Muscle of back (tissue), 13 donors: Measurements from ENCODE around the gene RRAS. TPM values are rescaled to one million over a fixed set of nuclear protein-coding genes. Genes with fewer than 3 reads are reported as not detected.

Experiments
- DNase-seq, 3 donors: peaks; one replicate each; pipeline versions ENCODE4 v3.0.0 to v3.0.0-alpha.2; 2013
- long read RNA-seq, 9 donors: transcript quantifications; one replicate each; lab custom pipeline, GENCODE V29; 2026
- polyA plus RNA-seq, 10 donors: library from polyadenylated mRNA; unstranded; fragments of 120-200 nt; gene quantifications; one replicate each; pipeline ENCODE4 v1.2.1, GENCODE V29; 2013; ENCODE audit not compliant: insufficient read length in 10 of 10

RRAS gene
- 10 to 100 TPM; 24.2 to 35.5 (median 30.9) TPM for polyA plus RNA-seq
- long read RNA-seq, donor 1, transcript RRAS-201 (6 exons, 1,044 nt) = major isoform, 19 of 19 reads
- long read RNA-seq, donor 1, partial matches to known transcripts = 0 of 19 reads
- long read RNA-seq, donor 1, other reads (novel, unspliced or antisense) = 0 of 19 reads
- long read RNA-seq, donor 2, transcript RRAS-201 (6 exons, 1,044 nt) = major isoform, 11 of 11 reads
- long read RNA-seq, donor 2, partial matches to known transcripts = 0 of 11 reads
- long read RNA-seq, donor 2, other reads (novel, unspliced or antisense) = 0 of 11 reads
- long read RNA-seq, donor 3 = 0 reads
- long read RNA-seq, donor 4, transcript RRAS-201 (6 exons, 1,044 nt) = major isoform, 19 of 45 reads
- long read RNA-seq, donor 4, partial matches to known transcripts = 26 of 45 reads
- long read RNA-seq, donor 4, other reads (novel, unspliced or antisense) = 0 of 45 reads
- long read RNA-seq, donor 5, transcript RRAS-201 (6 exons, 1,044 nt) = major isoform, 22 of 22 reads
- long read RNA-seq, donor 5, partial matches to known transcripts = 0 of 22 reads
- long read RNA-seq, donor 5, other reads (novel, unspliced or antisense) = 0 of 22 reads
- long read RNA-seq, donor 6, transcript RRAS-201 (6 exons, 1,044 nt) = major isoform, 29 of 29 reads
- long read RNA-seq, donor 6, partial matches to known transcripts = 0 of 29 reads
- long read RNA-seq, donor 6, other reads (novel, unspliced or antisense) = 0 of 29 reads
- long read RNA-seq, donor 7, transcript RRAS-201 (6 exons, 1,044 nt) = major isoform, 10 of 10 reads
- long read RNA-seq, donor 7, partial matches to known transcripts = 0 of 10 reads
- long read RNA-seq, donor 7, other reads (novel, unspliced or antisense) = 0 of 10 reads
- long read RNA-seq, donor 8, transcript RRAS-201 (6 exons, 1,044 nt) = major isoform, 13 of 13 reads
- long read RNA-seq, donor 8, partial matches to known transcripts = 0 of 13 reads
- long read RNA-seq, donor 8, other reads (novel, unspliced or antisense) = 0 of 13 reads
- long read RNA-seq, donor 9, transcript RRAS-201 (6 exons, 1,044 nt) = major isoform, 7 of 7 reads
- long read RNA-seq, donor 9, partial matches to known transcripts = 0 of 7 reads
- long read RNA-seq, donor 9, other reads (novel, unspliced or antisense) = 0 of 7 reads

DNA sequence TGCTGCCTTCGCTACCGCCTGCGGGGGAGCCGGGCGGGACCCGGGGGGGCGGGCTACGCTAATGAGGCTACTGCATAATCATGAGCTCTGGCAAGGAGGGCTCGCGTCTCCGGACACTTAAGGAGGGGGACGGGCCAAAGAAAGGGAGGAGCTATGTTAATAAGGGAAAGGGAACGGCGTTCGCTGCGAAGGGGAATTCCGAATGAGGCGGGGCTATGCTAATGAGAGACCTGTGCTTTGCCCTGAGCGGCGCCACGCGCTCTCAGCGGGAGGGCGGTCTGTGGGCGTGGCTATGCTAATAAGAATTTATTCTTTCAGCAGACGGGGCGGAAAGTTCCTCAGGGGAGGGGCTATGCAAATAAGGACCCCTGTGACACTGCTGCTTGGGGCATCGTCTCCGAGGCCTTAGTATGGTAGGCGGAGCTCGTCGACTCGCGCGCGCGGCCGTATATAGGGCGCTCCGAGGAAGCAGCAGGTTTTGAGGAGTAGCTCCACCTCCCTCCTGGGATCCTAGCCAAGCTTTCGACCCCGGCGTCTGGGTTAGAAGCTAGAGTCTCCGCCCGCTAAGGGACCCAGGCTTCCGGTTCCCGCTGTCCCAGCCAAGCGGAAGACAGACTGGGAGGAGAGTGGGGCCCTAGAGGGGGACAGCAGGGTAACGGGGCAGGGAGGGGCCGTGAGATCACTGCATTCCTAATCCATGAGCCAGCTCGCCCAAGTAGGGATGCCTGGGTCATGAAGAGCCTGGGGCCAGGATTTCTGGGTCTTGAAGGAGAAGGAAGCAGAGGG lies at the start of gene RRAS:
Gene RRAS (minus strand): TSS at position 31 of the 786 bp plus-strand sequence. CDS start 45 bp downstream, outside the sequence.
- peak; percentile 100 for DNase-seq

GRCh38 chr19:49689133-49690078 lies 49.5 kb upstream of the RRAS start, which contains the start of gene ADM5:
Gene ADM5 (plus strand): TSS chr19:49689594. CDS start chr19:49689838, 244 bp downstream.
- DNase-seq = peak in 1 of 3 donors; percentile 53

DNA sequence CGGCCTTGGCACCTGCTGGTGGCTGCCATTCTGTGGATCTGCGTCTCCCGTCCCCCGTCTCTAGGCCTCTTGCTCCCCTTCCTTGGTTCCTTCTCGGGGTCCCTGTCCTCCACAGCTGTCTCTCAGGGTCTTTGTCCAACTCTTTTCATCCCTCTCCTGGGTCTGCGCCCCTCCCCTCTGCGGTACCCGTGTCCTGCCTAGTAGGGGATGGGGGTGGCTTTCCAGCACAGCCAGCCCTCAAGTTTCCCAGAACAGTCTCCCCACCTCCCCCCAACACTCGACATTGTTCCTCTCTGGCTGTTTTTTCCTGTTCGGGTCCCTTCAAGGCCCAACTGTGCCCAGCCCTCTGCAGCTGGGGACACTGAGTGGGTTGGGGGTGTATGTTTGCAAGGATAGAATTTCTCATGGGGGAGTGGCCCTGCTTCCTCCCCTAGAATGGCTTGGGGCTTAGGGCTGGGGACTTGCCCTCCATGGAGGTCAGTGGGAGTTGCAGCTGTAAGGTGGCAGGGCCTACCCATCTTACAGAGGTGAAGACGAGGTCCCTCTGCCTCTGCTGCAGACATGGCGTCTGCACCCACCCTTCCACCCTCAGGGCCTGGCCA lies 48.7 kb upstream of the RRAS start:
- no peak for DNase-seq

DNA sequence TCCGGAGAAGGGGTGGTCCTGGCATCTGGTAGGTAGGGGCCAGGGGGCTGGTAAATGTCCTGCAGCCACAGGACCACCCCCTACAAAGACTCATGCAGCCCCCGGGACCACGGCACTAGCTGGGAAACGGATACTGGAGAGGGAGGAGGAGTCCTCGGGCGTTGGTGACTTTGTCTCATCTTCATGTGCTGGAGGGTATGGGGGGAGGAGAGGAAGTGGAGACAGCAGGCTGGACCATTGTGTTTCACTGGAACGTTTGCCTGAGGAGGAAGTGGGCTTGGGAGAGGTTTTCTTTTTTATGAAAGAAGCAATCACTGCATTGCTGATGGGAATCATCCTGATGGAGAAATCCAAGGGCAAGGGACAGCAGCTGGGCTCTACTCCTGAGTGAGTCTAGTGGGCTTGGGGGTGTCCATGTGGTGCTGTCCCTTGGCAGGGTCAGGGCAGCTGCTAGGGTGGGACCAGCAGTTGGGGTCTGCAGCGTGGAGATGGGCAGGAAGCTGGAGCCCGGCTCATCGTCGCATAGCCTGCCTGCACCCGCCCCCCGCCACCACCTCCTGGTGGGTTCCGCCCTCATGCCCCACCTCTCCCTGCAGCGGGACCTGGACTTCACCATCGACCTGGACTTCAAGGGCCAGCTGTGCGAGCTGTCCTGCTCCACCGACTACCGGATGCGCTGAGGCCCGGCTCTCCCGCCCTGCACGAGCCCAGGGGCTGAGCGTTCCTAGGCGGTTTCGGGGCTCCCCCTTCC lies 47.8 kb upstream of the RRAS start:
- peak in 1 of 3 donors; percentile 45 for DNase-seq

DNA sequence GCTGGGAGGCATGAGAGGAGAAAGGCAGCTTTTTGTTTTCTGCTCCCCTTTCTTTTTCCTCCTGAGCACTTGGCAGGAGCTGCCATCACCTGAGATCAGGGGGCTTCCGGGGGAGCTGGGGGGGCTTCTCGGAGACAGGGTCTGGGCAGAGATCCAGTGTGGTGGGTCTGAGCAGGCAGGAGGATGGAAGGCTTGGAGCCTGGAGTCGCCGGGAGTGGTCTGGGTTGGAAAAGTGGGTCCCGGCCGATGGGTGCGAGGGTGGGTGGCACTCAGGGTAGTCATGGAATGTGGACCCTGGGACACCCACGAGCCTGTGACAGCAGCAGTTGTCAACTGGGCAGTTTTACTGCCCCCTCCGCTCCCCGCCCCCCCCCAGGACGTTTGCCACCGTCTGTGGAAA lies 47.2 kb upstream of the RRAS start:
- no peak for DNase-seq

DNA sequence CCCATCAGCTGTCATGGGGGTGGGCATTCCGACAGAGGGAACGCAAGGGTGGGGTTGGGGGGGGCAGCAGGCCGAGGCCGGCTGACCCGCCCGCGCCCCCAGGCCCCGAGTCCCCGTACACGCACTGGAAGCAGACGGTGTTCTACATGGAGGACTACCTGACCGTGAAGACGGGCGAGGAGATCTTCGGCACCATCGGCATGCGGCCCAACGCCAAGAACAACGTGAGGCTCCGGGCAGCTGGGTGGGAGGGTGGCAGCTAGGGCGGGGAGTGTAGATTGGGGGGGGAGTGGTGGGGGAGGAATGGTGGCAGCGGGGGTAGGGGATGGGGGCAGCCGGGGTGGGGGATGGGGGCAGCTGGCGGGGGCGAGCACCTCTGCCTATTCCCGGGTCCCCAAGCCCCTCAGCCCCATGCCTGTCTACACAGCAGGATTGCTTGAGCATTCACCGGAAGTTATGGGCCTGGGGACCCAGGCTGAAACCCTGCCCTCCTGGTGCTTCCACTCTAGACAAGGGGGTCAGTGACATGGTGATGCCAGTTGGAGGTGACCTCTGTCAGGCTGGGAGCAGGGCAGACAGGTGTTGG lies 46.7 kb upstream of the RRAS start:
- no peak for DNase-seq

DNA sequence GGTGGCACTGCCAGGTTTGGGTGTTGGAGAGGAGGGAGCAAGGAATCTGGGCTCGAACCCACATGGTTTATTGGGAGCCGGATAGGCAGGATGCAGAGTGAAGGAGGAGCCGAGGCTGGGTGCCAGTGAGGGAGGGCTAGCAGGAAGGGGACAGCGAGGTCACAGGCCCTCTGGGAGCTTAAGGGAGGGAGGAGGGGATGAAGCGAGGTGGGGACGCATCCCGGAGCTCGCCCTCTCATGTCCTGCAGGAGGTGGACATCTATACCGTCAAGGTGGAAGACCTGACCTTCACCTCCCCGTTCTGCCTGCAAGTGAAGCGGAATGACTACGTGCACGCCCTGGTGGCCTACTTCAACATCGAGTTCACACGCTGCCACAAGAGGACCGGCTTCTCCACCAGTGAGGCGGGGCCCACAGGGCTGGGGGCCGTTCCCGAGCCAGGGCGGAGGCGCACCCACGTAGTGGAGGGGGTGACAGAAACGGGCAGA lies 45.9 kb upstream of the RRAS start:
- DNase-seq = no peak

DNA sequence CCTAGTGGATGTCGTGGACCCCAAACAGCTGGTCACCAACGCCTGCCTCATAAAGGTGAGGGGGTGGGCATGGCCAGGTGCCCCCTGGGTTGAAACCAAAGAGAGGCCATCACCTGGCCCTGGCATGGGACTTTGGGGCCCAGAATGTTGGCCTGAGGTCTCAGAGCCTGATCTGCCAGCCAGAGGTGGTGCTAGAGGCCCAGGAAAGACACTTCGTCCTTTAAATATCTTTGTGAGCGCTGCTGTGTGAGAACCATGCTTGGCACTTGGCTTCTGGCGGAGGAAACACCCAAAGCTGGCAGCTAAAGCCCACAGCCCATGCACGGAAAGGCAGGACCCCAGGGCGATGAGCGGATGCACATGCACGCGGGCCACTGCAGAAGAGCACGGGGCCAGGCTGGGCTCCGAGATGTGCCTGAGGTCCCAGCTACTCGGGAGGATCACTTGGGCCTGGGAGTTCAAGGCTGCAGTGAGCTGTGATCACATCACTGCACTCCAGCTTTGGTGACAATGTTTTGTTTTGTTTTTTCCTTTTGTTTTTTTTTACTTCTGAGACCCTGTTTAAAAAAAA lies 45.1 kb upstream of the RRAS start:
- DNase-seq = no peak

DNA sequence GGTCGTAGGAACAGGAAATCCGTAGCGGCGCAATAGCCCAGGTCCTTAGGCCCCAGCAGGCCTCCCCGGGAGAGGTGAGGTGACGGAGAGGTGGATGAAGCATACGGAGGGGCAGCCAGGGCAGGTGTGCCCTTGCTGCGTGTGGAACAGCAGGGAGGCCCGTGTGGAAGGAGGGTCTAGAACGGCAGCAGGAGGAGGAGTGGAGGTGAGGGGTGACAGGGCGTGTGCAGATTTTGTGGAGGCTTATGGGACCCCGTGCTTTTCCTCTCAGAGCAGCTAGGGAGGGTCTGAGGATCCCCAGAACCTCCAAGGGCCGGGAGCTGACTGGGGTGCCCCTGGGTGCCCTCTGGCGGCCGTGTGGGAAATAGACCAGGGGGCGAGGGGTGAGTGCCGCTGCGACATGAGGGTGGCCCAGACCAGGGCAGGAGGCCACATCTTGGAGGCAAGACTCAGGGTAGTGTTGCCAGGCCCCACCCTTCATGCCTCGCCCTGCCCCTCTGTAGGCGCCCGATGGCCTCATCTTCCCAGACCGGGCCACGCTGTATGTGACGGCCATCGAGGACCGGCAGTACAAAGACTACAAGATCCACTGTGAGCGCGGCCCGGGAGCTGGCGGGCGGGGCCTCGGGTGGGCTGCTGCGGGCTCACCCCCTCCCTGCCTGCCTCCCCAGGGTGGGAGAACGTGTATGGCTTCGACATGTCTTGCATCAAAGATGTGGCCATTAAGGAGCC lies 44.5 kb upstream of the RRAS start:
- no peak for DNase-seq

DNA sequence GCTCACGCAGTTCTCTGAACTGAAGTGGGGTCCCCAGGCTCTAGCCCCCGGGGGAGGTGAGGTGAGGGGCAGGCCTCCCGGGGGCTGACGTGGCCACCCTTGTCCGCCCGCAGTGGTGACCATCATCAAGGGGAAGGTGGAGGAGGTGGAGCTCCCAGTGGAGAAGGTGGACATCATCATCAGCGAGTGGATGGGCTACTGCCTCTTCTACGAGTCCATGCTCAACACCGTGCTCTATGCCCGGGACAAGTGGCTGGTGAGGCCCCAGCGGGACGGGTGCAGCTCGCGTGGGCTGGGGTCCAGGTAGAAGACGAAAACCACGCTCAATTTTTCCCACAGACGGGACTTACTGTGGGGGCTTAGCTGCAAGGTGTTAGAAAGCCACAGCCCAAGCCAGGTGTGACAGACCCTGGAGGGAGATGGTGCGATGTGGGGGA lies 43.9 kb upstream of the RRAS start:
- no peak for DNase-seq

DNA sequence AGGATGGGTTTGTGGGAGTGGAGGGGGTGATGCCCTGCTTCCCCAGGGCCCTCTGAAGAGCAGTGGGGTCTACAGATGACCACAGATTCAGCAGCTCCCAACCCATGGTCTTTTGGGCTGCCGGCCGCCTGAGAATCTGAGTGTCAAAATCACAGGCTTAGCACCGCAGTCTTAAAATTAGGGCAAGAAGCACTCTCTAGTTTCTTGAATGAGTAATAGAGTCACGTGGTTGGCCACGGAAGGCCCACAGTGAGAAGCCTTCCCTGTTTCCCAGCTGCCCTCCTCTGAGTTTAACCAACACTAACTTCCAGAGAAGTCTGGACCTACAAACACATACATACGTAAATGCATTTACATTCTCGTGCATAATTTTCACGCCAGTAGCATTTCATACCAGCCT lies 42.3 kb upstream of the RRAS start:
- no peak for DNase-seq

DNA sequence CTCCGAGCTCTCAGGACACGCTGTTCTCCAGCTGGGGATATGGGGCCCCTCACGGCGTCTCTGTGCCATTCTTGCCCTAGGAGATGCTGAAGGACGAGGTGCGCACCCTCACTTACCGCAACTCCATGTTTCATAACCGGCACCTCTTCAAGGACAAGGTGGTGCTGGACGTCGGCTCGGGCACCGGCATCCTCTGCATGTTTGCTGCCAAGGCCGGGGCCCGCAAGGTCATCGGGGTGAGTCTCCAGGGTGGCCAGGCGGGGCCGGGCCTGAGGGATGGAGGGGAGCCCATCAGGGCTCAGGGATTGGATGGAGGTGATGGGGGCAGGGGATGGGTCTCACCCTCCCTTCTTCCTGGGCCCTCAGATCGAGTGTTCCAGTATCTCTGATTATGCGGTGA lies 41.9 kb upstream of the RRAS start:
- DNase-seq = no peak

DNA sequence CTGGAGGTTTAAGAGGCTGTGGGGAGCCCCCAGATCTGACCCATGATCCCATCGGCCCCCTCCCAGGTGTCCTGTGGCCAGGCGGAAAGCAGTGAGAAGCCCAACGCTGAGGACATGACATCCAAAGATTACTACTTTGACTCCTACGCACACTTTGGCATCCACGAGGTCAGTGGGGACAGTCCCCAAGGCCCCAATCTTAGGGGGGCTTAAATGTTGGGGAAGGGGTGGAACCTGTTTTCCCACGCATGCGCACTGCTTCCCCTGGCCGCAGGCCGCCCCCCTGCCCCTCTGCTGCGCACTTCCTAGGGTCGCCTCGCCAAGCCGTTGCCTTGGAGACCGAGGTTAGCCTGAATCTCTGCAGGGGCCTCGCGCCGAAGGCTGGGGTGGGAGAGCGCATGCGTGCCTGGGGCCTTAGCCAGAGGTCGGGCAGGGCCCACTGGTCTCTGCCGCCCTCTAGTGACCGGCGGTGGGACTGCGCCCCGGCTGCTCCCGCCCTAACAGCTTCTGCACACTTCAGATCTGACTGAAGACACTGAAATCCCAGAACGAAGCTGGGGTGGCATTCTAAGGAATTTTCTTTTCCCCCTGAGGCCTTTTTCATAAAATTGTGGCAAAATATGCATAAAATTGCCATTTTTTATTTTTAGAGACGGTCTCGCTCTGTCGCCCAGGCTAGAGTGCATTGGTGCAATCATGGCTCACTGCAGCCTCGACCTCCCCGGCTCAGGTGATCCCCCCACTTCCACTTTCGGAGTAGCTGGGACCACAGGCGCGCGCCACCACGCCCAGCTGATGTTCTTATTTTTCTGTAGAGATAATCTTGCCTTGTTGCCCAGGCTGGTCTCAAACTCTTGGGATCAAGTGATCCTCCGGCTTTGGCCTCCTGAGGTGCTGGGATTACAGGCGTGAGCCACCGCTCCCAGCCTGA lies 40.7 kb upstream of the RRAS start:
- peak; percentile 83 to 97 (median 95) for DNase-seq

DNA sequence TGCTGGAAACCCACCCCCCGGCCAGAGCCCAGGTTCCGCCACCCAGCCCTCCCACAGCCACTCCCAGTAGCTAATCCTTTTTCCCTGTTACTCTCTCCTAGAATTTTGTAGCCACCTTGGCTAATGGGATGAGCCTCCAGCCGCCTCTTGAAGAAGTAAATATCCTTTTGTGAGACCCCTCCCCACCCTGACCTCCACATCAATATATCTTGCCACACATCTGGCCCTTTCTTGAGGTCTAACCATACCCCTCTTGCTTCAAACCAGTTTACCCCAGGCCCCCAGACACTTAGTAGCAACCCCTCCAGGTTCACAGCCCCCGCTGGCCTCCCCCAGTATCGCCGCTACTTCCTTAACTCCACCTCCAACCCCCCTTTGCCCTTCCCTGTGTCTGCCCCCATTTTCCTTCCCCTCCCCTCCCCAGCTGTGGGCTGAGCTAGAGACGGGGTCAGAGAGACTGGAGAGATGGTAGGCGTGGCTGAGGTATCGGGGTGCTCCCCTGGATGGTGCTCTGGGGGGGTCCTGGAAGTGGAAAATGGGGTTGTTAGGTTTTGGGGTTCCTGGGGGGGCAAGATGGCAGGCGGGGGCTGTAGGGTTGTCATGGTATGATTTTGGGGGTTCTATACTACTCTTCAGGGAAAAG lies 39.9 kb upstream of the RRAS start:
- no peak for DNase-seq
